Esophagus squamous epithelium (tissue), 5 donors: ENCODE data around the gene SCN3A. TPM values are rescaled to one million over a fixed set of nuclear protein-coding genes. Genes with fewer than 3 reads are reported as not detected.

Source experiments
- DNase-seq: peaks from one replicate; lab custom pipeline; 2025; lab: John Stamatoyannopoulos, UW
- H3K27ac ChIP-seq, 4 donors: fragments of 200-600 bp; sonication (generic); one replicate each; pipeline ENCODE4 v1.5.1; 2016 to 2019; ENCODE audit warnings: mild to moderate bottlenecking in 1 of 4
- H3K27me3 ChIP-seq, 4 donors: fragments of 200-600 bp; sonication (generic); 1 replicate in 3 of 4; 2 replicates in 1 of 4; pipeline versions ENCODE4 v1.5.1 to v1.6.0; 2017 to 2021; ENCODE audit warnings: antibody characterized with exemption in 1 of 4
- H3K36me3 ChIP-seq, 3 donors: fragments of 200-600 bp; sonication (generic); one replicate each; pipeline ENCODE4 v1.5.1; 2016 to 2019
- H3K4me1 ChIP-seq, 3 donors: fragments of 200-600 bp; sonication (generic); one replicate each; pipeline ENCODE4 v1.5.1; 2017 to 2019
- H3K4me3 ChIP-seq, 4 donors: fragments of 200-600 bp; sonication (generic); 1 replicate in 3 of 4; 2 replicates in 1 of 4; pipeline ENCODE4 v1.5.1; 2016 to 2019; ENCODE audit warnings: mild to moderate bottlenecking in 2 of 4, moderate library complexity in 1 of 4
- H3K9me3 ChIP-seq, 3 donors: fragments of 200-600 bp; sonication (generic); one replicate each; pipeline ENCODE4 v1.5.1; 2016 to 2019
- CTCF ChIP-seq, 6 experiments: fragments of 450-650 bp in 4 of 6; fragments of 200-600 bp in 2 of 6; sonication (generic) in 2 of 6; IDR thresholded peaks; one replicate each; pipeline ENCODE4 v1.5.1; 2016 to 2019; ENCODE audit warnings: antibody characterized with exemption in 6 of 6, mild to moderate bottlenecking in 4 of 6, moderate library complexity in 4 of 6
- POLR2A ChIP-seq, 4 donors: fragments of 450-650 bp; IDR thresholded peaks; one replicate each; pipeline ENCODE4 v1.6.1; 2017; ENCODE audit warnings: antibody characterized with exemption in 4 of 4, mild to moderate bottlenecking in 4 of 4, moderate library complexity in 3 of 4
- WGBS, 2 donors: methylation state at CpG; one replicate each; pipeline ENCODE4 v1.1.5; 2018; 5-methylcytosine and 5-hydroxymethylcytosine counted together
- intact Hi-C: fragments of 100-400 bp; cut with DNase I; formaldehyde crosslinking; loops from one replicate; pipeline ENCODE4 v1.15.0; 2022
- total RNA-seq, 4 donors: library from RNA; depleted of rRNA; stranded (reverse); fragments of >200 nt; gene quantifications; one replicate each; pipeline ENCODE4 v1.1.0, GENCODE V29; 2016
- donor health status: DM: yes; HTN: yes; CAD: no.

The SCN3A gene
- total RNA-seq, 4 donors from 2014 or later: 0.08 to 0.83 (median 0.45) TPM

- H3K27me3 ChIP-seq: no peaks in the 10 kb centered on the region
- 67 to 72% methylated on average over 4 of the region's 4 CpGs for WGBS, 2 donors
- intact Hi-C loops: no loop called here
- H3K36me3 ChIP-seq: no peaks in the 10 kb centered on the region
- no peak overlapping the region for H3K27ac ChIP-seq
- H3K4me1 ChIP-seq: no peaks in the 10 kb centered on the region
- no peak for TF ChIP-seq POLR2A (IDR thresholded peaks at IDR 0.05)
- TF ChIP-seq CTCF (IDR thresholded peaks at IDR 0.05): no peak
- DNase-seq: no peak
- no peaks in the 10 kb centered on the region for H3K9me3 ChIP-seq
- H3K4me3 ChIP-seq: no peak overlapping the region
These were observed 10.6 kb downstream of the SCN3A start for GRCh38 chr2:165193178-165193777.

- H3K4me3 ChIP-seq: no peak overlapping the region
- 62 to 72% methylated on average over 2 of the region's 2 CpGs for WGBS, 2 donors
- H3K9me3 ChIP-seq: no peaks in the 10 kb centered on the region
- DNase-seq: no peak
- no peak overlapping the region for H3K27ac ChIP-seq
- intact Hi-C loops: no loop called here
- TF ChIP-seq POLR2A (IDR thresholded peaks at IDR 0.05) (no peak), CTCF (IDR thresholded peaks at IDR 0.05) (no peak)
- no peaks in the 10 kb centered on the region for H3K36me3 ChIP-seq
- H3K27me3 ChIP-seq: no peaks in the 10 kb centered on the region
- no peaks in the 10 kb centered on the region for H3K4me1 ChIP-seq
These were observed 11.1 kb downstream of the SCN3A start for GRCh38 chr2:165192729-165193128.

- Histone ChIP-seq H3K4me3 (no peak overlapping the region), H3K9me3 (no peaks in the 10 kb centered on the region), H3K27me3 (no peaks in the 10 kb centered on the region), H3K27ac (no peak overlapping the region), H3K4me1 (no peaks in the 10 kb centered on the region), H3K36me3 (no peaks in the 10 kb centered on the region)
- WGBS, 2 donors: 32 to 37% methylated on average over 2 of the region's 2 CpGs
- intact Hi-C loops: no loop called here
- no peak for DNase-seq
- TF ChIP-seq POLR2A (IDR thresholded peaks at IDR 0.05): no peak
- no peak for TF ChIP-seq CTCF (IDR thresholded peaks at IDR 0.05)
These were observed 12.6 kb downstream of the SCN3A start for GRCh38 chr2:165191096-165191728.

DNA sequence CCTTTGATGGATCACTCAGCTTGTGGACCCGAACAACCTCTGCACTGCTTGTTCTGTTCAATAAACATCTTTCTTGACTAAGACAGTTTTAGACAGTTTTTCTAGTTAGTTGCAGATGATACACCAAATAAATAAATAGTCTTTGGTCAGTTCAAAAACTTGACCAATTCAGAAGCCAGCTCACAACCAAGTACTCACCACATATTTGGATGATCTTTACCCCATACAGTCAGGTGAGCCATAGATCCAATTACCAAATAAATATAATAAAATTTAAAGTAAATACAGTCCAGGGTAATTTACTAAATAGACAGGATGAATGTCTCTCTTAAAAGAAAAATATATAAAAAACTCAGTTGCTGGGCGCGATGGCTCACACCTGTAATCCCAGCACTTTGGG lies 18.2 kb downstream of the SCN3A start:
- WGBS, 2 donors: 90 to 92% methylated on average over 3 of the region's 3 CpGs
- no peaks in the 10 kb centered on the region for H3K9me3 ChIP-seq
- H3K27me3 ChIP-seq: no peaks in the 10 kb centered on the region
- no peak for TF ChIP-seq CTCF (IDR thresholded peaks at IDR 0.05)
- no peak for TF ChIP-seq POLR2A (IDR thresholded peaks at IDR 0.05)
- intact Hi-C loops: no loop called here
- H3K27ac ChIP-seq: no peak overlapping the region
- H3K4me3 ChIP-seq: no peak overlapping the region
- H3K4me1 ChIP-seq: no peaks in the 10 kb centered on the region
- no peaks in the 10 kb centered on the region for H3K36me3 ChIP-seq
- DNase-seq: no peak

GRCh38 chr2:165182029-165182428 lies 21.8 kb downstream of the SCN3A start:
- intact Hi-C loops: no loop called here
- no peak overlapping the region for H3K27ac ChIP-seq
- no peak for DNase-seq
- H3K36me3 ChIP-seq: no peaks in the 10 kb centered on the region
- H3K27me3 ChIP-seq: no peaks in the 10 kb centered on the region
- no peak overlapping the region for H3K4me3 ChIP-seq
- H3K9me3 ChIP-seq: no peaks in the 10 kb centered on the region
- 65 to 85% methylated on average over 2 of the region's 2 CpGs for WGBS, 2 donors
- H3K4me1 ChIP-seq: no peaks in the 10 kb centered on the region
- no peak for TF ChIP-seq CTCF (IDR thresholded peaks at IDR 0.05)
- TF ChIP-seq POLR2A (IDR thresholded peaks at IDR 0.05): no peak
